ENCODE measurements around the gene SLC35F6. TPM values are rescaled to one million over a fixed set of nuclear protein-coding genes. Genes with fewer than 3 reads are reported as not detected.
A peak's percentile ranks its signal among the peaks of the same experiment; 100 is the strongest.
"Not testable (repeated sequence)": the region's sequence is repeated elsewhere in the genome, so short reads cannot be mapped to it uniquely, and the experiment has no call there.

The SLC35F6 gene
- total RNA-seq, 1 experiment from 2014 or later, result 76.9 TPM

GRCh38 chr2:26757873-26758789 lies 6.0 kb upstream of the SLC35F6 start:
- CTCF ChIA-PET, result interaction anchor here (0.6 to 2.1 kb wide), 5 partner anchors 8 to 322 kb away, joined by 3 to 6 read pairs (median 4); no protein-coding TSS in a partner anchor
- POLR2A ChIA-PET, result interaction anchor here (1.1 to 1.5 kb wide), 4 partner anchors 11 to 14 kb away, joined by 3 to 6 read pairs (median 5); no protein-coding TSS in a partner anchor
- Mint-ChIP-seq H3K9me3 (ENCODE audit: unreplicated experiment) (no peaks in the 10 kb centered on the region), H3K4me1 (ENCODE audit: insufficient read depth, unreplicated experiment) (peaks cover 17% of the 10 kb centered on the region), H3K4me3 (ENCODE audit: unreplicated experiment) (no peak overlapping the region), H3K27ac (ENCODE audit: low read depth, unreplicated experiment) (peak overlapping the region; percentile 90), H3K36me3 (ENCODE audit: insufficient read depth, unreplicated experiment) (no peaks in the 10 kb centered on the region), H3K27me3 (ENCODE audit: insufficient read depth, unreplicated experiment) (no peaks in the 10 kb centered on the region)
- intact Hi-C loops (cut with micrococcal nuclease), result loop anchor here (1.0 kb wide), 1 partner anchor 13 kb away; no protein-coding TSS in a partner anchor
- DNase-seq (ENCODE audit: unreplicated experiment), result peak; percentile 98
- TSS peak; percentile 99 for BruUV-seq (replicated peaks)
- TF ChIP-seq, protein P1, sequence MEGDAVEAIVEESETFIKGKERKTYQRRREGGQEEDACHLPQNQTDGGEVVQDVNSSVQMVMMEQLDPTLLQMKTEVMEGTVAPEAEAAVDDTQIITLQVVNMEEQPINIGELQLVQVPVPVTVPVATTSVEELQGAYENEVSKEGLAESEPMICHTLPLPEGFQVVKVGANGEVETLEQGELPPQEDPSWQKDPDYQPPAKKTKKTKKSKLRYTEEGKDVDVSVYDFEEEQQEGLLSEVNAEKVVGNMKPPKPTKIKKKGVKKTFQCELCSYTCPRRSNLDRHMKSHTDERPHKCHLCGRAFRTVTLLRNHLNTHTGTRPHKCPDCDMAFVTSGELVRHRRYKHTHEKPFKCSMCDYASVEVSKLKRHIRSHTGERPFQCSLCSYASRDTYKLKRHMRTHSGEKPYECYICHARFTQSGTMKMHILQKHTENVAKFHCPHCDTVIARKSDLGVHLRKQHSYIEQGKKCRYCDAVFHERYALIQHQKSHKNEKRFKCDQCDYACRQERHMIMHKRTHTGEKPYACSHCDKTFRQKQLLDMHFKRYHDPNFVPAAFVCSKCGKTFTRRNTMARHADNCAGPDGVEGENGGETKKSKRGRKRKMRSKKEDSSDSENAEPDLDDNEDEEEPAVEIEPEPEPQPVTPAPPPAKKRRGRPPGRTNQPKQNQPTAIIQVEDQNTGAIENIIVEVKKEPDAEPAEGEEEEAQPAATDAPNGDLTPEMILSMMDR (IDR thresholded peaks at IDR 0.05; ENCODE audit: unreplicated experiment), result no peak

DNA sequence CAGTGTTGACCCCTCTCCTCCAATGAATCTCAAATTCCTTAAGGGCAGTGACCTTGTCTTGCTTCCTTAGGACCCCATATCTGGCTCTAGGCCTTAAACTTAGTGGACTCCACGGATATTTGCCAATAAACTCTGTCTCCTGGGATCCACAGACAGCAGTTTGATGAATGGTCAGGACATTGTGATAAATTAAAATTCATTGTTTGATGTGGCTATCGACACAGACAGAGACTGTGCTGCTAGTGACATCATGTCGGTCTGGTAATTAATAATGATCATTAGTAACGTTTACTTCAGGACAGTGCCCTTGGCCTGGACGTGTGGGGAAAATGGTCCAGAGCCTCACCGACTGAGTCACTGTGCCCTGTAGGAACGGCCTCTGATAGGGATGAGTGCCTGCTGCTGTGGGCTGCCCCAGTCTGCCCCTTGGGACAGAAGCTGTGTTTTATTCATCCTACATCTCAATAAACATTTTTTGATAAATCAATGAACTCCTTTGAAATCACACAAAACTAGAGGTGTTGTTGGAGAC lies 5.2 kb upstream of the SLC35F6 start:
- BruUV-seq (replicated peaks), result no TSS peak
- intact Hi-C loops (cut with micrococcal nuclease), result loop anchor here (1.0 kb wide), 1 partner anchor 12 kb away; no protein-coding TSS in a partner anchor
- CTCF ChIA-PET, result interaction anchor here (0.6 to 2.1 kb wide), 3 partner anchors 13 to 322 kb away, joined by 3 to 4 read pairs (median 4); no protein-coding TSS in a partner anchor

GRCh38 chr2:26759845-26760244 lies 4.2 kb upstream of the SLC35F6 start:
- no peak overlapping the region for H3K27ac Mint-ChIP-seq (ENCODE audit: low read depth, unreplicated experiment)
- no peaks in the 10 kb centered on the region for H3K27me3 Mint-ChIP-seq (ENCODE audit: insufficient read depth, unreplicated experiment)
- H3K4me1 Mint-ChIP-seq (ENCODE audit: insufficient read depth, unreplicated experiment), result peaks cover 20% of the 10 kb centered on the region
- POLR2A ChIA-PET, result interaction anchor here (0.7 to 0.8 kb wide), 2 partner anchors 11 to 12 kb away, joined by 3 read pairs; no protein-coding TSS in a partner anchor
- H3K4me3 Mint-ChIP-seq (ENCODE audit: unreplicated experiment), result no peak overlapping the region
- no peaks in the 10 kb centered on the region for H3K36me3 Mint-ChIP-seq (ENCODE audit: insufficient read depth, unreplicated experiment)
- intact Hi-C loops (cut with micrococcal nuclease), result no loop called here
- no peaks in the 10 kb centered on the region for H3K9me3 Mint-ChIP-seq (ENCODE audit: unreplicated experiment)
- TF ChIP-seq, protein P1 (IDR thresholded peaks at IDR 0.05; ENCODE audit: unreplicated experiment), result no peak
- CTCF ChIA-PET, result interaction anchor here (0.7 to 2.1 kb wide), 2 partner anchors 10 to 154 kb away, joined by 3 to 4 read pairs; no protein-coding TSS in a partner anchor
- no TSS peak for BruUV-seq (replicated peaks)
- DNase-seq (ENCODE audit: unreplicated experiment), result no peak

More for the DNA sequence above, 5.2 kb upstream of the SLC35F6 start:
- Mint-ChIP-seq H3K36me3 (ENCODE audit: insufficient read depth, unreplicated experiment) (no peaks in the 10 kb centered on the region), H3K9me3 (ENCODE audit: unreplicated experiment) (no peaks in the 10 kb centered on the region), H3K4me1 (ENCODE audit: insufficient read depth, unreplicated experiment) (peaks cover 17% of the 10 kb centered on the region), H3K27ac (ENCODE audit: low read depth, unreplicated experiment) (peak overlapping the region; percentile 90), H3K4me3 (ENCODE audit: unreplicated experiment) (no peak overlapping the region), H3K27me3 (ENCODE audit: insufficient read depth, unreplicated experiment) (no peaks in the 10 kb centered on the region)
- POLR2A ChIA-PET, result interaction anchor here (0.7 kb wide), 1 partner anchor 12 kb away, joined by 3 read pairs; no protein-coding TSS in a partner anchor
- no peak for DNase-seq (ENCODE audit: unreplicated experiment)
- TF ChIP-seq, protein P1 (IDR thresholded peaks at IDR 0.05; ENCODE audit: unreplicated experiment), result no peak

GRCh38 chr2:26760991-26761390 lies 3.1 kb upstream of the SLC35F6 start:
- intact Hi-C loops (cut with micrococcal nuclease); H3K36me3 Mint-ChIP-seq (ENCODE audit: insufficient read depth, unreplicated experiment); DNase-seq (ENCODE audit: unreplicated experiment); H3K27me3 Mint-ChIP-seq (ENCODE audit: insufficient read depth, unreplicated experiment); BruUV-seq (replicated peaks); CTCF ChIA-PET; H3K9me3 Mint-ChIP-seq (ENCODE audit: unreplicated experiment); H3K4me3 Mint-ChIP-seq (ENCODE audit: unreplicated experiment); H3K27ac Mint-ChIP-seq (ENCODE audit: low read depth, unreplicated experiment): not testable (repeated sequence)
- POLR2A ChIA-PET, result interaction anchor here (0.6 kb wide), 1 partner anchor 55 kb away, joined by 3 read pairs; no protein-coding TSS in a partner anchor
- peaks cover 31% of the 10 kb centered on the region for H3K4me1 Mint-ChIP-seq (ENCODE audit: insufficient read depth, unreplicated experiment)
